Measurements from ENCODE around the gene HPCAL1. TPM values are rescaled to one million over a fixed set of nuclear protein-coding genes. Genes with fewer than 3 reads are reported as not detected.

Gene HPCAL1
- total and polyA plus RNA-seq, 7 experiments from 2014 or later: 44.9 to 137 (median 89.2) TPM

DNA sequence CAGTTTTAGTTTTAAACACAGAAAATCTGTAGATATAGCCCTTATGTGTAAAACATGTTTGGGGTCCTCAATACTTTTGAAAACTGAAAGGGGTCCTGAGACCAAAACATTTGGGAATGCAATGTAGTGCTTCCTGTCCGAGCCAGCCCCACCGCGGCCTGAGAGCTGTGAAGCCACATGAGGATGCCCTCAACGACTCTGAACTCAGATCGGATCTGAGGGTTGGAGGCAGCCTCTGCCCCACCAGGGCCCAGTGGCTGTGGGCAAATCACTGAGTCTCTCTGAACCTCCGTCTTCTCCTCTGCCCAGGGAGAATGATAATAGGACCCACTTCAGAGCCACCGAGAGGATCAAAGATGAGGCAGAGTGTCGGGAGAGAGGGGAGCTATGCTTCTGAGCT is 33.4 kb upstream of the HPCAL1 start:
- no peaks in the 10 kb centered on the region for H3K27me3 ChIP-seq (ENCODE audit: control insufficient read depth in 2 of 2, insufficient read depth in 2 of 2, low read length in 2 of 2)
- ChIA-PET POLR2A (interaction anchor here (0.8 to 2.5 kb wide), 2 partner anchors 93 to 140 kb away, joined by 3 to 11 read pairs; no protein-coding TSS in a partner anchor), CTCF (interaction anchor here (1.4 to 7.8 kb wide), 4 partner anchors 33 to 166 kb away, joined by 5 to 81 read pairs (median 22); partner anchors contain the start of gene HPCAL1)
- intact Hi-C loops (cut with micrococcal nuclease): no loop called here
- Mint-ChIP-seq H3K4me3 (no peak overlapping the region), H3K36me3 (no peaks in the 10 kb centered on the region), H3K9me3 (peaks cover 0 to 2% (median 0%) of the 10 kb centered on the region in 11 donors), H3K4me1 (peaks cover 5 to 13% (median 11%) of the 10 kb centered on the region in 7 donors), H3K27me3 (no peaks in the 10 kb centered on the region), H3K27ac (peak overlapping the region in 1 of 9 donors; percentile 70)
- no peak for ATAC-seq
- no peaks in the 10 kb centered on the region for H3K36me3 ChIP-seq (ENCODE audit: control insufficient read depth in 2 of 3, insufficient read depth in 3 of 3, low read length in 3 of 3)
- no peak for DNase-seq
- H3K9me3 ChIP-seq (ENCODE audit: control insufficient read depth in 2 of 3, low read length in 3 of 3): no peaks in the 10 kb centered on the region
- no peak overlapping the region for H3K27ac ChIP-seq (ENCODE audit: low read depth, low read length)
- peaks cover 0 to 8% of the 10 kb centered on the region in 2 donors for H3K4me1 ChIP-seq (ENCODE audit: control insufficient read depth in 2 of 2, insufficient read depth in 2 of 2, low read length in 2 of 2)
- no peak overlapping the region for H3K4me3 ChIP-seq (ENCODE audit: low read length)

DNA sequence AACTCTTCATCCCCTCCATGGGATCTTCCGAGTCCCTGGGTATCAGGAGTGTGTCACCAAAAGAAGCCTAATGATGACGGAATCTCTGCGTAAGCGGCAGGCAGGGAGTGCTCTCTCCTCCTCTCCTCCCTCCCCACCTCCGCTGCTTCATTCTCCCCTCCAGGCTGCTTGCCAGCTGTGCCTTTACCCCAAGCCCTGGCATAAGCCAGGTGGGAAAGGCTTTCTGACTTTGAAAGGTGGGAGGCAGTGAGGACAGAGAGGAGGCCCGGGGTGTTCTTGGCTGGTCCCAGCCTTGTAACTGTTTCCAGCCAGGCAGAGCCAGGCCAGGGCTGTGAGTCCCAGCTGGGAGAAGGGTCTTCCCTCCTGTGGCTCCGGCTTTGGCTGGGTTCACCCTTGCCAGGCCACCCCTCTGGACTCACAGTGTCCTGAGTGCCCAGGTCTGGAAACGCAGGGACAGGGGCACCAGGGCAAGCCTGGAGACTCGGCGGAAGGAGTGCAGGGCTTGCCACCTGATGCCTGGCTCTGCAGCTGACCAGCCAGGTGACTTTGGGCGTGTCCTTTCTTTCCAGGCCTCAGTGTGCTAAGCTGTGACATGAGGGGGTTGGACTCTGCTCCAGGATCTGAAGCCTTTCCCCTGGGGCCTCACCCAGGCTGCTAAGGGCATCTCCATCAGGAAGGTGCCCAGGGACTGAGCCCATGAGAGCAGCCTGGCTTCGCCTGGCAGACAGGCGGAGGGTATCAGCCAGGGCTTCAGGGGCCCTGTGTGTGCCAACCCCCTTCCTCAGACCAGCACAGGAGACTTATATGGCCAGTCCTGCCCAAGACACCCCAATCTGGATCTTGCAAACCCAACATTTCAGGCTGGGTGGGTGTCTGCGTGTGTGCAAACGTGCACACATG is 32.7 kb upstream of the HPCAL1 start:
- Histone ChIP-seq H3K27ac (ENCODE audit: low read depth, low read length) (no peak overlapping the region), H3K9me3 (ENCODE audit: control insufficient read depth in 2 of 3, low read length in 3 of 3) (no peaks in the 10 kb centered on the region), H3K4me3 (ENCODE audit: low read length) (no peak overlapping the region), H3K36me3 (ENCODE audit: control insufficient read depth in 2 of 3, insufficient read depth in 3 of 3, low read length in 3 of 3) (no peaks in the 10 kb centered on the region), H3K4me1 (ENCODE audit: control insufficient read depth in 2 of 2, insufficient read depth in 2 of 2, low read length in 2 of 2) (peaks cover 0 to 8% of the 10 kb centered on the region in 2 donors), H3K27me3 (ENCODE audit: control insufficient read depth in 2 of 2, insufficient read depth in 2 of 2, low read length in 2 of 2) (no peaks in the 10 kb centered on the region)
- Mint-ChIP-seq H3K27me3 (no peaks in the 10 kb centered on the region), H3K9me3 (peaks cover 0 to 2% (median 0%) of the 10 kb centered on the region in 11 donors), H3K4me3 (no peak overlapping the region), H3K36me3 (no peaks in the 10 kb centered on the region), H3K27ac (no peak overlapping the region), H3K4me1 (peaks cover 5 to 13% (median 11%) of the 10 kb centered on the region in 7 donors)
- ChIA-PET CTCF (interaction anchor here (0.5 to 7.8 kb wide), 9 partner anchors 29 to 167 kb away, joined by 3 to 81 read pairs (median 5); partner anchors contain the start of gene HPCAL1), POLR2A (interaction anchor here (0.8 to 2.5 kb wide), 4 partner anchors 32 to 139 kb away, joined by 3 to 17 read pairs (median 7); no protein-coding TSS in a partner anchor)
- ATAC-seq (no peak), DNase-seq (no peak)
- intact Hi-C loops (cut with micrococcal nuclease): loop anchor here (1.0 to 5.0 kb wide), 11 partner anchors 33 to 398 kb away; partner anchors contain the start of gene HPCAL1 (in 1 of the 2)

DNA sequence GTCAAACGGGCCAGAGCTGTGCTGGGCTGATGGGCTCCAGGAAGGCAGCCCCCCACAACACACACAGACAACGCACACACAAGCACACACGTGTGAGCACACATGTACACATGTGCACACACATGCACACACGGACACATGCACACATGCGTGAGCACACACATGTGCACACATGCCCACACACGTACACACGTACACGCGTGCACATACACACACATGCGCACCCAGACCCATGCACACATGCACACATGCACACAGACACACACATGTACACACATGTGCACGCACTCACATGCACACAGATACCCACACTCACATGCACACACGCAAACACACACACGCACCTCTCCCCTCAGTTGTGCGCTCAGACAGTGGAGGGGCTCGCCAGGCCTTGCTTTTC is 31.2 kb upstream of the HPCAL1 start:
- POLR2A ChIA-PET: interaction anchor here (0.7 to 2.5 kb wide), 5 partner anchors 30 to 176 kb away, joined by 3 to 17 read pairs (median 6); partner anchors contain the start of gene HPCAL1
- H3K27ac Mint-ChIP-seq: peak overlapping the region in 4 of 9 donors; percentile 33 to 67 (median 46)

DNA sequence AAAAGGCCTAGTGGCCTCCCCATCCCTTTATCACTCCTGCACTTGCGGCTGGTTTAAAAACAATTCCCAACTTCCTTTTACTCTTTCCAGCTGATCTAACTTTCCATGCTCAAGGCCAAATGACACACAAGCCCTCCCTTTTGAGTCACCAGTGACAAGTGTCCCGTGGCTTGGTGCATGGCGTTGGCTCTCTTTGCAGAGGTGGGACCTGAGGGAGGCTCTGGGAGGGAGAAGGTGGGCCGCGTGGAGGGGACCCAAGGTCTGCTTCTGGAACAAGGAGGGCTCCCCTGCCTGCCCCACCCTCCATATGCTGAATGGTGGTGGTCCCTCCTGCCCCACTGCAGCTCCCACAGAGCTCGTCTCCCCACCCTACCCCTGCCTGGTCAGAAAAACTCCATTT is 30.8 kb upstream of the HPCAL1 start:
- ChIA-PET POLR2A (interaction anchor here (0.7 kb wide), 1 partner anchor 58 kb away, joined by 3 read pairs; no protein-coding TSS in a partner anchor), CTCF (interaction anchor here (0.5 to 7.8 kb wide), 4 partner anchors 33 to 163 kb away, joined by 3 to 81 read pairs (median 14); no protein-coding TSS in a partner anchor)
- H3K27ac ChIP-seq (ENCODE audit: low read depth, low read length): no peak overlapping the region
- DNase-seq: no peak
- H3K4me1 Mint-ChIP-seq: peaks cover 5 to 13% (median 11%) of the 10 kb centered on the region in 7 donors
- H3K4me3 ChIP-seq (ENCODE audit: low read length): no peak overlapping the region
- H3K4me3 Mint-ChIP-seq: no peak overlapping the region
- H3K4me1 ChIP-seq (ENCODE audit: control insufficient read depth in 2 of 2, insufficient read depth in 2 of 2, low read length in 2 of 2): peaks cover 0 to 8% of the 10 kb centered on the region in 2 donors
- H3K27me3 Mint-ChIP-seq: no peaks in the 10 kb centered on the region
- H3K9me3 Mint-ChIP-seq: peaks cover 0 to 4% (median 0%) of the 10 kb centered on the region in 11 donors
- ATAC-seq: no peak
- no peaks in the 10 kb centered on the region for H3K9me3 ChIP-seq (ENCODE audit: control insufficient read depth in 2 of 3, low read length in 3 of 3)
- no peaks in the 10 kb centered on the region for H3K27me3 ChIP-seq (ENCODE audit: control insufficient read depth in 2 of 2, insufficient read depth in 2 of 2, low read length in 2 of 2)
- no peaks in the 10 kb centered on the region for H3K36me3 Mint-ChIP-seq
- H3K36me3 ChIP-seq (ENCODE audit: control insufficient read depth in 2 of 3, insufficient read depth in 3 of 3, low read length in 3 of 3): no peaks in the 10 kb centered on the region
- intact Hi-C loops (cut with micrococcal nuclease): loop anchor here (2.0 to 5.0 kb wide), 2 partner anchors 31 to 290 kb away; partner anchors contain the start of gene HPCAL1 (in 1 of the 2)
- peak overlapping the region in 2 of 9 donors; percentile 36 to 56 for H3K27ac Mint-ChIP-seq

More for the DNA sequence above, 31.2 kb upstream of the HPCAL1 start:
- Mint-ChIP-seq H3K36me3 (no peaks in the 10 kb centered on the region), H3K4me3 (no peak overlapping the region), H3K9me3 (peaks cover 0 to 4% (median 0%) of the 10 kb centered on the region in 11 donors), H3K4me1 (peaks cover 5 to 13% (median 11%) of the 10 kb centered on the region in 7 donors), H3K27me3 (no peaks in the 10 kb centered on the region)
- no peak overlapping the region for H3K27ac ChIP-seq (ENCODE audit: low read depth, low read length)
- ATAC-seq: no peak
- no peak for DNase-seq
- H3K4me3 ChIP-seq (ENCODE audit: low read length): no peak overlapping the region
- no peaks in the 10 kb centered on the region for H3K36me3 ChIP-seq (ENCODE audit: control insufficient read depth in 2 of 3, insufficient read depth in 3 of 3, low read length in 3 of 3)
- H3K27me3 ChIP-seq (ENCODE audit: control insufficient read depth in 2 of 2, insufficient read depth in 2 of 2, low read length in 2 of 2): no peaks in the 10 kb centered on the region
- intact Hi-C loops (cut with micrococcal nuclease): loop anchor here (2.0 to 5.0 kb wide), 2 partner anchors 31 to 289 kb away; partner anchors contain the start of gene HPCAL1 (in 1 of the 2)
- H3K4me1 ChIP-seq (ENCODE audit: control insufficient read depth in 2 of 2, insufficient read depth in 2 of 2, low read length in 2 of 2): peaks cover 0 to 8% of the 10 kb centered on the region in 2 donors
- CTCF ChIA-PET: interaction anchor here (0.9 to 7.8 kb wide), 6 partner anchors 27 to 164 kb away, joined by 3 to 81 read pairs (median 14); partner anchors contain the start of gene HPCAL1
- H3K9me3 ChIP-seq (ENCODE audit: control insufficient read depth in 2 of 3, low read length in 3 of 3): no peaks in the 10 kb centered on the region

DNA sequence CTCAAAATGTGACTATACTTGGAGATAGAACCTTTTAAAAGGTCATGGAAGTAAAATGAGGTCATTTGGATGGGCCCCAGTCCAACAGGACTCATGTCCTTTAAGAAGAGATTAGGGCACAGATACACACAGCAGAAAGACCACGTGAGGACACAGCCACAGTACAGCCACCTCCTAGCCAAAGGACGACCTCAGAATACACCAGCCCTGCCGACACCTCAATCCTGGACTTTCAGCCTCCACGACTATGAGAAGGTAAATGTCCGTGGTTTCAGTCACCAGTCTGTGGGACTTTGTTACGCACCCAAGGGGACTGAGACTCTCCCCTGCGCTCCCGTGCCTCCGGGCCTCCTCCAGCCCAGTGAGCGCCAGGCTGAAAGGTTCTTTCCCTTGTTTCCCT is 30.2 kb upstream of the HPCAL1 start:
- Mint-ChIP-seq H3K4me3 (no peak overlapping the region), H3K4me1 (peaks cover 5 to 16% (median 12%) of the 10 kb centered on the region in 7 donors), H3K27me3 (no peaks in the 10 kb centered on the region), H3K27ac (no peak overlapping the region), H3K9me3 (peaks cover 0 to 6% (median 0%) of the 10 kb centered on the region in 11 donors), H3K36me3 (no peaks in the 10 kb centered on the region)
- no peak for ATAC-seq
- Histone ChIP-seq H3K4me3 (ENCODE audit: low read length) (no peak overlapping the region), H3K27ac (ENCODE audit: low read depth, low read length) (no peak overlapping the region), H3K9me3 (ENCODE audit: control insufficient read depth in 2 of 3, low read length in 3 of 3) (no peaks in the 10 kb centered on the region), H3K36me3 (ENCODE audit: control insufficient read depth in 2 of 3, insufficient read depth in 3 of 3, low read length in 3 of 3) (no peaks in the 10 kb centered on the region), H3K27me3 (ENCODE audit: control insufficient read depth in 2 of 2, insufficient read depth in 2 of 2, low read length in 2 of 2) (no peaks in the 10 kb centered on the region), H3K4me1 (ENCODE audit: control insufficient read depth in 2 of 2, insufficient read depth in 2 of 2, low read length in 2 of 2) (peaks cover 0 to 8% of the 10 kb centered on the region in 2 donors)
- no peak for DNase-seq
- intact Hi-C loops (cut with micrococcal nuclease): loop anchor here in 1 of 2 donors (5.0 kb wide), 1 partner anchor 290 kb away; no protein-coding TSS in a partner anchor
- CTCF ChIA-PET: interaction anchor here (0.5 to 7.8 kb wide), 3 partner anchors 33 to 163 kb away, joined by 3 to 81 read pairs (median 20); no protein-coding TSS in a partner anchor
- POLR2A ChIA-PET: no interaction called here
